Measurements from ENCODE around the gene SRPRB. TPM values are rescaled to one million over a fixed set of nuclear protein-coding genes. Genes with fewer than 3 reads are reported as not detected.

Gene SRPRB
- total RNA-seq, 1 donor from 2014 or later, result 40.1 TPM

DNA sequence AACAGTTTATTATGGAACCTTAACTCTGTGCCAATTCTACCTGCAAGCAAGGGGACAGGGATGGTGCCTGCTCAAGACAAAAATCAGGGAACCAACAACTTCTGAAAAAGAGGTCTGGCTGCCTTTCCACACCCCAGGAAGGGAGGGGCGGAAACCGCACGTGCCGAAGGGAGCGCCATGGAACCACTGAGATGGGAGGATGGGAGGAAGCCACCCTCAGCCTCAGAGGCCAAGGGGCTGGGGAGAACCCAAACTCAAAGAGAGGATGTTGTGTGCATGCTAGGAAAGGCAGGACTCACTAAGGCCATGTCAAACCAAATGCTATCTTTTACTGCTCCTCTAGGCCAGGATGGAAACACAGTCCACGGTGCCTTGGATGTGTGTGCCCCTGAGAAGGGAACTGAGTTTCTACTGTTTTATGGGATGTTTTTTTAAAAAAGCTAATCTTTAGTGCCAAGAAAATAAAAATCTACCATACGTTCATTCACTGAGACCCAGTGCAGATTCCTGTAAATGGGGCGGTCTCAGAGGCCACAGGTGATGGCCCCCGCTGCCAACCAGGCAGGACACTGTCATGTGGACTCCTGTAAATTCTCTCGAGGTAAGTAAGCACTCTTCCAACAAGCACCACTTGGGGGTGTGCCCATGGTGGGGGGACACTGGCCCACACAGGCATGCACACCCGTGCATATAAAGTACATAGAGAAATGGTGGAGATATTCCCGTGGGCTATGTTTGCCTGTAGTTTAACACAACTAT, 20.5 kb downstream of the SRPRB start:
- no peak for DNase-seq (ENCODE audit: extremely low read depth, low read depth, low spot score)

DNA sequence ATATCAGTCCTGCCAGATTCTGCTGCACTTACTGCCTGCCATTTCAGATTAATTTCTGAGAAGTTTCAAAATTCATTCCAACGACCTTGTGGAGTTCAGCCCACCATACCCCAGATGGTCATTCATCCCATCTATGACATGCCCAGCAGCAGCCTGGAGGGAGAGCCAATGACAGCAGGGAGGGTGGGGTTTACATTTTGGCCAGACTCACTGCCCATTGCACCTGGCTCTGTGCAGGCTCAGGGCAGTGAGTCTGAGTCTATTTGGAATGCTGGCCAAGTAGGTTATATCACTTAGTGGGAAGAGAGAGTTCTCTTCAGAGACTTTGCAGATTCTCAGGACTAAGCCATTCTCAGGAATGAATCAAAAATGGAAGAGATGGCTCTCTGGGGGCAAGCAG, 21.5 kb downstream of the SRPRB start:
- no peak for DNase-seq (ENCODE audit: extremely low read depth, low read depth, low spot score)

DNA sequence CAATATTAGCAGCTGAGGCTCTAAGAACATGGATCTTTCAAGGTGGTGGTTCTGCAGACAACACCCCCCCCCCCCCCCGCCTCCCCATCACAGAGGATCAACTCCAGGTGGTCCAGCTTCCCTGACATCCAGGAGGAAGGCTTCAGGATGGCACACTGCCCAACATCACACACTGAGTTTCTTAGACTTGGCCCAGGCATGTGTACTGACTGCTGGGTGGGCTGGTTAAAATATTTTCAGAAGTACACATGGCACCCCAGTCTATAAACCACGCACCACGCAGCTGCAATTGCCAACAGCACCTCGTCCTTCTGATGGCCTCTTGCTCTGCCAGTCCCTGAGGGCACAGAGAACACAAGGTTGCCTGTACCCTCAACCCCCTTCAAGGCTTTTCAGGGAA, 22.1 kb downstream of the SRPRB start:
- no peak for DNase-seq (ENCODE audit: extremely low read depth, low read depth, low spot score)

GRCh38 chr3:133828576-133829309, 23.1 kb downstream of the SRPRB start:
- DNase-seq (ENCODE audit: extremely low read depth, low read depth, low spot score), result no peak

DNA sequence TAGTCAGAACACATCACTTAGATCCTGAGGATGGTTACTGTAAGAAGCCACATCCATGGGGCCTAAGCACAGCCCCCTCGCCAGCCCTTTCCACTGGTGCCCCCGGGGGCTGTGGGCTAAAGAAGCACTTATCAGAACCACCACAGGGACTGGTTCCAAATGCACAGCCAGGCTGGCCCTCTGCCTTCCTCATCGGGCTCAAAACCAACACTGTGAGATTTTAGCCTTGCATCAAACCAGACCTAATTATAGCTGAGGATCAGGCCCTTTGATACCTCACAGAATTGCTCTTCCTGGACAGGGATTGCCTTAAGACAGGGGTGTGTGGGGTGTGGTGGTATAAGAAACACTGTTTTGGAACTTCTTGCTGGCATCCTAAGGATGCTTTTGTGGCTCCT, 23.7 kb downstream of the SRPRB start:
- DNase-seq (ENCODE audit: extremely low read depth, low read depth, low spot score), result no peak

DNA sequence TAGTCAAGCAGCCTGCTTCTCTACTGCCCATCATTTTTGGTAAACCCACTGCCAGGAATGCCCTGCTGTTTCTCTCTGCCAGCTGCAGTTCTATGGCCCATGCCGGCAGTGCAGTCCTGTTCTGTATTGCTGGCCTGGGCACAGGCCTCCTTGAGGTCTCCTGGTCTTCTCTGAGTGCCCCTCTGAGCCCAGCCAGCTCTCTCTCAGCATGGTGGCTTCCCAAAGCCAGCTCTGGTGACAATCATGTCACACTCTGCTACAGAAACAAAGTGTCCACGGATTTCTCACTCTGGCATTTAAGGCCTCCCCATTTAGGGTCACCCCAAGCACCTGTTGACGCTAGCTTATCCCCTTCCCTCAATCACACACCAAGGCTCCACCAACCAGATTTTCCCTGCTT, 24.5 kb downstream of the SRPRB start:
- no peak for DNase-seq (ENCODE audit: extremely low read depth, low read depth, low spot score)

- DNase-seq (ENCODE audit: extremely low read depth, low read depth, low spot score), result no peak
Observed at GRCh38 chr3:133831966-133832801, 26.6 kb downstream of the SRPRB start.

- DNase-seq (ENCODE audit: extremely low read depth, low read depth, low spot score), result no peak
Observed at GRCh38 chr3:133832802-133833144, 27.2 kb downstream of the SRPRB start.

GRCh38 chr3:133833267-133833666, 27.7 kb downstream of the SRPRB start:
- no peak for DNase-seq (ENCODE audit: extremely low read depth, low read depth, low spot score)

DNA sequence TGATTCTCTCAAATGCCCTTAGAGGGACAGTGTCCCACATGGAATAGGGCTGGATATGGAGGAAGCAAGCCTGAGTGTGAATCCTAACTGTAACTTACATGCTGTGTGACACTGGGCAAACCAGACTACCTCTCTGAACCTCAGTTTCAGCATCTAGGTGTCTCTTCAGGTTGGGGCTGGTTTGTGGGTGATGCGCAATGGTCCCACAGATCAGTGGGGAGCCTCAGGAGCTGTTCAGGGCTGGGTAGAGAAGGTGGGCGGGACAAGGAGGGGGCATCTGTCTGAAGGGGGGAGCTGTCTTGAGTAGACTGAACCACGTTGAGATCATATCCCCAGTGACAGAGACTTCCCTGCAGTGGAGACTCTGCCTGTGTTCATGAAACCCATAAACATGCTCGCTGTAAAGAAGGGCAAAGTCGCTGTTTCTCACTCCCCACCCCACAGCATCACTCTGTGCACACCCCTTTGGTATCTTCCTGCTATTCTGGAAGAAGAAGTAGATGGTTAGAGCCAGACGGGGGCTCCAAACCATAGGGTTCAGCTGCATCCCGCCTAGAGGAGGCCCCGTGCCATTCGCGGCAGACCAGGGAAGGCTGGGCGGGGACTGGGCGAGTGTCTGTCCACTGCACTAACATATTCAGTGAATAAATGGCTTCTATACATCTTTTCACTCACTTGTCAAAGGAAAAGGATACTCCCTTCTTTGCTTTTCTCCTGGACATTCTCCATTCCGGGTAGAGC, 28.4 kb downstream of the SRPRB start:
- DNase-seq (ENCODE audit: extremely low read depth, low read depth, low spot score), result no peak

DNA sequence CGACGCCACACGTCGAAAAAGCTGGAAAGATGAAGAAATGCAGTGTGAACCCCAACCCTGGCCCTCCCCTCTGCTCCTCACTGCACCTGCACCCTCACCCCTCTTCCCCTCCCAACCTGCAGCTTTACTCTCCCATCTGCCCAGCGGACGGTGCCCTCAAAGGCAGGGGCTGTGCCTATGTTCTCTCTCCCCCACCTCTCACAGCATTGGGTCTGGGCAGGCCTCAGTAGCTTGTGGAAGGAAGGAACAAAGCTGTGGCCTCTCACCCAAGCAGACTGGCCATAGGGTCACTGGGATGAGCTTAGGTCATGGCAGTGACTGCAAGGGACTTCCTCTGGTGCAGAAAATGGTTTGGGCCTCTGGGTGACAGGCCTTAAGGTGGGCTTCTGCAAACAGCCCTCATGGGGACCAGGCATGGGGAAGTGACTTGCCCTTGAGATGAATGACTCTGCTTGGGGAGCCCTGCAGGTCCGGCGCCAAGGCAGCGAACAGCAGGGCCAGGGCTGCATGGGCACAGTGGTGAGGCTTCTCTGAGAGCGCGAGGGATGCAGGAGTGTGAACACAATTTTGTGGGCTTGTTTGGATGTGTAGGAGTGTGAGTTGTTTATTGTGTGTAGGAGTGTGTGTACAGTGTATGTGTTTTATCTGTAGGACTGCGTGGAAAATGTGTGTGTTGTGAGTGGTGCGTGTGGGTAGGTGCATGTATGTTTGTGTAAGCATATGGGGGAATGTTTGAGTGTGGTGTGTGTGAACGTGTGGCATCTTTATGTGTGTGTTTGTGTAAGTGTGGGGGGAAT, 29.2 kb downstream of the SRPRB start:
- no peak for DNase-seq (ENCODE audit: extremely low read depth, low read depth, low spot score)

DNA sequence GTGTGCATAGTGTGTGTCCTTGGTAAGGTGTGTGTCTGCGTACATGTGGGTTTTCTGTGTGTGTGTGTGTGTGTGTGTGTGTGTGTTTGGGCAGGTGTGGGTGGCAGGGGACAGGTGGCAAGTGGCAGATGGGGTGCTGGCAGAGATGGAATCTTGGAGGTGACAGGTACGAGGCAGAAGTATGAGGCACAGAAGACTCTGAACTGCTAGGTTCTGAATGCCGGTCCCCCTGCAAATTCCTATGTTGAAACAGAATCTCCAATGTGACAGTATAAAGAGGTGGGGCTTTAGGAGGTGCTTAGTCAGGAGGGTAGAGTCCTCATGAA, 29.8 kb downstream of the SRPRB start:
- no peak for DNase-seq (ENCODE audit: extremely low read depth, low read depth, low spot score)

- DNase-seq (ENCODE audit: extremely low read depth, low read depth, low spot score), result no peak
Observed at GRCh38 chr3:133835961-133836360, 30.3 kb downstream of the SRPRB start.

DNA sequence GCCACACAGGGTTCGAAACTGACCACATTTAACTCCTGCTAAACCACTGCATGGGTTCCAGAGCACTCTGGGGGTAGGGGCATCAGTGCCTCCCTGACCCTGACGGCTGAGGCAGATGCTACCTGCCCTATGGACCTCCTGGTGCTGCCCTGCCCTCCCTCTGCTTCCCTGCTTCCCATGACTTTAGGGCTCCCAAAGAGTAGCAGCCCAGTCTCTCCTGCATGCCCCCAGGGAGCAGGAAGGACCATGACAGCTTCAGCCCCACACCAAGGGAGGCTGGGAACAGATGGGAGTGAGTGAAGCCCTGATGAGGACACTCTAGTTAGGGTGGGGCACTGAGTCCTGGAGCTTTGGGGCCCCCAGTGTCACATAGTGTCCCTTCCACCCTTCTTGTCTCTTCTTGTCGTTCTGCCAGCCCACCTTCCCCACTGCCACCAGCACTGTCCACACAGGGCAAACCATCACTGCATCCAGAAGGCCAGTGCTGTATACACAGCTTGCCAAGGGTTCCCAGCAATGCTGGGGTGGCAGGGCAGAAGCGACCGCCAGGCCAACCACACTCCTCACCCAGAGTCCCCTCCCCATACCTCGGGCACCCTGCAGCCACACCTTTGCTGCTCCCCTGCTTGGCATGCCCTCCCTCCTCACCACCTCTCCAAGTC, 31.0 kb downstream of the SRPRB start:
- no peak for DNase-seq (ENCODE audit: extremely low read depth, low read depth, low spot score)

- no peak for DNase-seq (ENCODE audit: extremely low read depth, low read depth, low spot score)
Observed at GRCh38 chr3:133837487-133838295, 32.1 kb downstream of the SRPRB start.

DNA sequence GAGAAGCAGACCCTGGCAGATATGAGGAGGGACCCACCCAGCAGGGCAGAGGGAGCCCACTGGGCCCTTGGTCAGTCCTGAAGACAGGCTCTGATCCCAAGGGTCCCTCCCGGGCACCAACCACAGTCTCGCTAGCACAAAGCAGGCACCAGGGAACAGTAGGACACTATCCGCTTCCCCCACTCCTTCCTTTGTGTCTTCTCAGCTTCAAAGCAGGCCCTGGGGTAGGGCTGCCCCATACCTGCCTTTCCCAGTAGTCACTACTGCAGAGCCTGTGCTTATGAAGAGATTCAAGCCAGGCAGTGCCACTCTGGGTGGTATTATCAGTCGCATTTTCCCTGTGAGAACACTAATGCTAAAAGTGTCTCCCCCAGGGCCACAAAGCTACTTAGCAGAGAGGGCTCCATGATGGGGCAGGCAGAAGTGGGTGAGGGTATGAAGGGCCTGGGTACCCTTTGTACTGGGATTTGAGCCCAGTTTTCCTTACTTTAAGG, 32.7 kb downstream of the SRPRB start:
- DNase-seq (ENCODE audit: extremely low read depth, low read depth, low spot score), result no peak

DNA sequence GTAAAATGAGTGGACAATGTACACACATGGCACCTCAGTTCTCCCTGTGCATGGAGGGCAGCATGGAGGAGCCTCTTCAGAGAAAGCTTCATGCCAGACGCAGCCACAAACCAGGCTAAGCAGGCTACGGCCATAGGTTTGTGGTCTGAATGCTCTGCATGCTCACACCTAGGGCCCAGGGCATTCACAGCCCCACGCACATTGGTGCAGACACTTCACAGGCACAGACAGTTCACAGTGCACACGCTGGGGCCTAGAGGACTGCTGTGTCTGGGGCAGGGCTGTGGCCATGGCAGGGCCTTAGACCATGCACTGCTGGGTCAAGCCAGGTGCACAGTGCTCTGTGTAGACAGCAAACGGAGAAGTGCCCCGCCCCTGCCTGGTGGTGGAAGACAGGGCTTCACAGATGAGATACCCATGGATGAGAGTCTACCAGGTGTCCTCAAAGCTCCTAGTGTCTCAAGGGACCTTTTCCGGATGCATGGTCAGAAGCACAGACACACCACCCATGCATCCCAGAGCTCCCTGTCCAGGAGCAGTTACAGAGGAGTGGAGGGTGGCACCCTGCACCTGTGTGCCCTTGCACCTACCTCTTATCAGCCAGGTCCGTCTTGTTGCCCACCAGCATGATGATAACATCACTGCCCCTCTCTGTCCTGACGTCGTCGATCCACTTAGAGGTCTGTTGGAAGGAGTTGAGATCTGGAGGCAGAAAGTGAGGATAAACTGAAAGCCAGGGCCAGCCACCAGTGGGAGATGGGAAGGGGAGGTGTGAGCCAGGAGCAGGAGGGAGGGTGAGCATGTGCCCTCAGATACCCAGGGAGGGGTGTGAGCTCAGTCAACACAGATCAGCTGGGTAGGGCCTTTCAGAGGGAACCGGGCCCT, 33.5 kb downstream of the SRPRB start:
- no peak for DNase-seq (ENCODE audit: extremely low read depth, low read depth, low spot score)

Data from glomerular endothelial cell (primary cell).